Right ventricle myocardium superior (tissue), 1 donor: ENCODE results near the gene RELN. TPM values are rescaled to one million over a fixed set of nuclear protein-coding genes. Genes with fewer than 3 reads are reported as not detected.
"Not testable (repeated sequence)": the region's sequence is repeated elsewhere in the genome, so short reads cannot be mapped to it uniquely, and the experiment has no call there.

Experiments
- ATAC-seq: fragments of 200-7000 bp; cut with Tn5 transposase; one replicate; pipeline ENCODE4 v1.9.1; 2020; ENCODE audit warnings: mild to moderate bottlenecking; ENCODE audit not compliant: poor library complexity
- DNase-seq: peaks from one replicate; pipeline ENCODE4 v3.0.0-alpha.2; 2020
- intact Hi-C: fragments of 100-400 bp; cut with DNase I; formaldehyde crosslinking; loops from one replicate; pipeline ENCODE4 v1.11.2; 2022
- total RNA-seq: library from RNA; stranded (reverse); fragmentation: NEBNext Ultra II Directional; extraction: Animal tissue kit (Norgen Biotek cat#: 25700); gene quantifications from one replicate; pipeline ENCODE4 v1.2.1, GENCODE V29; 2021
- donor health status: DM: no; HTN: yes; CAD: no; lungs with severe emphysema.

Gene RELN
- total RNA-seq, 1 donor from 2014 or later: 0.56 TPM

GRCh38 chr7:103532955-103533354, 456.5 kb downstream of the RELN start:
- no peak for DNase-seq
- ATAC-seq: peak; percentile 91
- intact Hi-C loops: no loop called here

- no peak for DNase-seq
- intact Hi-C loops: loop anchor here (10.0 kb wide), 1 partner anchor 637 kb away; no protein-coding TSS in a partner anchor
- no peak for ATAC-seq
Observed at GRCh38 chr7:103528152-103528551, 461.3 kb downstream of the RELN start.

- intact Hi-C loops: loop anchor here (10.0 kb wide), 1 partner anchor 639 kb away; no protein-coding TSS in a partner anchor
- no peak for ATAC-seq
- DNase-seq: no peak
Observed at GRCh38 chr7:103525937-103526336, 463.5 kb downstream of the RELN start.

GRCh38 chr7:103524042-103524907, 465.2 kb downstream of the RELN start:
- intact Hi-C loops: loop anchor here (10.0 kb wide), 1 partner anchor 641 kb away; no protein-coding TSS in a partner anchor
- peak; percentile 71 for ATAC-seq
- DNase-seq: no peak

DNA sequence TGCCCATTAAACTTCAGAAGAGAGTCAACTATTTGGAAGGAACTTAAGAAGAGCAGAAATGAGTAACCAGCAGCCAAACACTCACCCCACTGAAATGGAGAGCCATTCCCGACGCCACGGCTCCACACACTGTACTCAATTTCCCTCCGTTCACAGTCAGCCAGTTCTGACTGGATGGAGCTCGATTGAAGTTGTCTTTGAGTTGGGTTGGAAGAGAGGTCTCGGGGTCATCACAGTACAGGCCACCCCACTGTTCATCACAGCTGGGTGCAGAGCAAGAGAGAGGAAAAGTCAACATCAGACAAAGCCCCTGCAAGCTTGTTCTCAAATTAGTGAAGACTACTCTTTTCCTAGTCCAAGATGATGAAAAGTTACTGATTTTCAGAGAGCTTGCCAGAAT, 467.5 kb downstream of the RELN start:
- DNase-seq (no peak), ATAC-seq (no peak)
- intact Hi-C loops: loop anchor here (10.0 kb wide), 1 partner anchor 643 kb away; no protein-coding TSS in a partner anchor

GRCh38 chr7:103504505-103505135, 484.8 kb downstream of the RELN start:
- DNase-seq: no peak
- intact Hi-C loops: no loop called here
- ATAC-seq: no peak

GRCh38 chr7:103501206-103501605, 488.3 kb downstream of the RELN start:
- no peak for DNase-seq
- no peak for ATAC-seq
- intact Hi-C loops: no loop called here

- intact Hi-C loops: no loop called here
- ATAC-seq: no peak
- DNase-seq: no peak
Observed at GRCh38 chr7:103499976-103500375, 489.5 kb downstream of the RELN start.

DNA sequence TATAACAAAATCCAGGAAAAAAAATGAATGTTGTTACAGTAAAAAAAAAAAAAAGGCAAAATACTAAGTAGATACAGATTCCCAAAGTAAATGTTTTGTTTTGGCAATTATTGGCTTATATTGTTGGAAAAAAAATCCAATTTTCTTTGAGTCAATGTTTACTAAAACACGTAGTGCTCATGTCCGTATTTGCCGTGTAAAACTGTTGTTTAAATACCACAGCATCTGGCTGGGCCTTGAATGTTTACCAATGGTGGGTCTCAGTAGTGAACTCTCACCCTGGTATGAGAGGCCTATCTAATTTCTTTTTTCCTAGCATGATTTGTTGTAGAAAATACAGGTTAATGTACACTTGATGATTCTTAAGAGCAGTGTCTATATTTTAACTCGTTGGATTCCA, 502.0 kb downstream of the RELN start:
- ATAC-seq: no peak
- intact Hi-C loops: no loop called here
- DNase-seq: no peak

DNA sequence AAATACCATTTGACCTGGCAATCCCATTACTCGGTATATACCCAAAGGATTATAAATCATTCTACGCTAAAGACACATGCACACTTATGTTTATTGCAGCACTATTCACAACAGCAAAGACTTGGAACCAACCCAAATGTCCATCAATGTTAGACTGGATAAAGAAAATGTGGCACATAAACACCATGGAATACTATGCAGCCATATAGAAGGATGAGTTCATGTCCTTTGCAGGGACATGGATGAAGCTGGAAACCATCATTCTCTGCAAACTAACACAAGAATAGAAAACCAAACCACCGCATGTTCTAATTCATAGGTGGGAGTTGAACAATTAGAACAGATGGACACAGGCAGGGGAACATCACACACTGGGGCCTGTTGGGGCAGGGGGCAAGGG, 502.6 kb downstream of the RELN start:
- ATAC-seq, intact Hi-C loops, DNase-seq: not testable (repeated sequence)

DNA sequence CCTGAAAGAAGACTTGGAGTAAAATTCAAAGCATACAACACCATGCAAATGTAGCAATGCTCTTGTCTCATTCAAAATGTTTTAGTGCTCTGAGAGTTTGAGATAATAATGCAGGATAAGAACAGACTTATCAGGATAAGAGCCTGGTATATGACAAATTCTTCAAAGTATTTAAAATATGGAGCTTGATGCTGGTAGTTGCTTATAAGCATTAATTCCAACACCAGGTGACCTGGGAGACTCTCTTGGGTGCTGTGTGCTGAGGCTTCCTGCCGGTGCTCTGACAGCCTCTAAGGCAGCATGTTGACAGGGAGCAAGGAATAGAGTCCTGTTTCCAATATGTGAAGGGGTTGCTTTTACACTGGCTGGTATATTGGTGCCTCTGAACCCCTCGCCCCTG, 508.7 kb downstream of the RELN start:
- DNase-seq: no peak
- intact Hi-C loops: no loop called here
- ATAC-seq: no peak

GRCh38 chr7:103474956-103475355, 514.5 kb downstream of the RELN start:
- DNase-seq (no peak), ATAC-seq (no peak)
- intact Hi-C loops: no loop called here

DNA sequence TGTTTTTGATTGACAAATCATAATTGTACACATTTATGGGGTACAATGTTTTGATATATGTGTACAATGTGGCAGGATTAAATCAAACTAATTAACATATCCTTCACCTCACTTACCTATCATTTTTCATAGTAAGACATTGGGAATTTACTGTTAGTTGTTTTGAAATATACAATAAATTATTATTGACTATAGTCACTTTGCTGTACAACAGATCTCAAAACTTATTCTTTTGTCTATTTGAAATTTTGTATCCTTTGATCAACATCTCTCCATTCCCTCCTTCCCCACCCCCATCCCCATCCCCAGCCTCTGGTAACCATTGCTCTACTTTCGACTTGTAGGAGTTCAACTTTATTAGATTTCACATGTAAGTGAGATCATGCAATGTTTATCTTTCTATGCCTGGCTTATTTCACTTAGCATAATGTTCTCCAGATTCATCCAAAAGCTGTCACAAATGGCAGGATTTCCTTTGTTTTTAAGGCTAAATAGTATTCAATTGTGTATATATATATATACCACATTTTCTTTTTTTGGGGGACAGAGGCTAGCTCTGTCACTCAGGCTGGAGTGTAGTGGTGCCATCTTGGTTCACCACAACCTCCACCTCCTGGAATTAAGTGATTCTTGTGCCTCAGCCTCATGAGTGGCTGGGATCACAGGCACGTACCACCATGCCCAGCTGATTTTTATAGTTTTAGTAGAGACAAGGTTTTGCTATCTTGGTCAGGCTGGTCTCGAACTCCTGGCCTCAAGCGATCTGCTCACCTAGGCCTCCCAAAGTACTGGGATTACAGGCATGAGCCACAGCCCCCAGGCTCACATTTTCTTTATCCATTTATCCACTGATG, 520.1 kb downstream of the RELN start:
- DNase-seq: no peak
- ATAC-seq: no peak
- intact Hi-C loops: no loop called here

DNA sequence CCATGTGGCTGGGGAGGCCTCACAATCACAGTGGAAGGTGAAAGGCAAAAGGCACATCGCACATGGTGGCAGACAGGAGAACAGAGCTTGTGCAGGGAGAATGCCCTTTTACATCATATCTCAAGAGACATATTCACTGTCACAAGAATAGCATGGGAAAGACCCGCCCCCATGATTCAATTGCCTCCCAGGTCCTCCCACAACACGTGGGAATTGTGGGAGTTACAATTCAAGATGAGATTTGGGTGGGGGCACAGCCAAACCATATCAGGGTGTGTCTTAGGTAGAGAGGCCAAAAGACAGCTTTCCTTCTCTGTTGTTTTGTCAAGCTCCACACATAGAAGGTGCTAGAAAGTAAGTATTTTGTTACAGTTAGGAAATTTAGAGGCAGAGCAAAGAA, 522.6 kb downstream of the RELN start:
- intact Hi-C loops: no loop called here
- DNase-seq: no peak
- ATAC-seq: no peak

GRCh38 chr7:103462358-103462757, 527.1 kb downstream of the RELN start:
- ATAC-seq (no peak), DNase-seq (no peak)
- intact Hi-C loops: no loop called here

DNA sequence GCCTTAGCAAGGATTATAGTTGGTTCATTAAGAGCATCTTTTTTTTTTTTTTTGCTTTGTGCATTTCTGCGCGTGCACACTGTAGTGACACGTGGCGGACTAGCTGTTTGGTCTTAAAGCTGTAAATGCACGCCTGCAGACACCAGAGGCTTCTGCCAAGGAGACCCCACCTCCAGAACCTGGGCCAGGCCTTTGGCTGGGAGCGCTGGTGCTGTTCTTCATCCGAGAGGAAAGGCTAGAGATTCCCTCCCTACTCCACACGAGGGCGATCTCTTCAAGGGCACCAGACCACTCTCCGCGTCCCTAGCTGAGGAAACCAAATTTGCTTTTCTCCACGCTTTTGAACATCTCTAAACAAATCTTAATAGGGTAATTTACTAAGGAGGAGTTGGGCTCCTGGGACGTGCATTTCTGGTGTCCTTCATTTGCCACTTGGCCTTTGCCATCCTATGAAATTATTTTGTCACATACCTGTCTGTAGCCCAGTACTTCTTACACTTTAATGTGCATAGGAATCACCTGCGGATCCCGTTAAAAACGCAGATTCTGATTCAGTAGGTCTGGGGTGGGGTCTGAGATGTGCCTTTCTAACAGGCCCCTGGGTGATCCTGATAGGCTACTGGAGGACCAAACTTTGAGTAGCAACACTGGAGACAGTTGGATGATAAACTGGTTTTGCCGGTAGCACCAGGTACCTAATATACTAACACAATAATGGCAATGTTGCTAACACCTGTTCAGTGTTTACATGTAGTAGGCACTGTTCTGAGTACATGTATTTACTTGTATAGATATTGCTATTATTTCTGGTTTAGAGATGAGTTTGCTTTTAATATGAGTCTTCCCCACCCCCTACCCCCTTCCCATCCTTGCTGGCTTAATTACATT, 542.1 kb downstream of the RELN start:
- intact Hi-C loops: no loop called here
- DNase-seq (no peak), ATAC-seq (no peak)

DNA sequence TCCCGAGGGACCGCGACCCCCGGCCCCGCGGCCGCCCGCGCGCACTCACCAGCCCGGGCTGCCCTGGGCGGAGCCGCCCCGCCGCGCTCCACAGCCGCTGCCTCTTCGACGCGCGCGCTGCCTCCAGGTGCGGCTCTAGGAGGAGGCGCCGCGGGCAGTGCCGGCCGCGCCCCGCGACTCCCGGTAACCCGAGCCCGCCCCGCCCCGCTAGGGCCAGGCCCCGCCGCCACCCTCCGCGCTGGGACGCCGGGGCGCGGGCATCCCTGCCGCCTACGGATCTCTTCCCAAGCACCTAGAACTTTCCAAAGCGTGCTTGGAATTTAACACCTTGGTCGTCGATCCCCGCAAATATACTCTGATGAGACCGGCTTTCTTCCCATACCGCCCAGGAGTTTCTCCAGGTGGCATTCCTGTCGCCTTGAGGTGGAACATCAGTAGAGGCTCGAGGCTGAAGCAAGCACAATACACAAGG, 543.4 kb downstream of the RELN start, which contains the start of gene SLC26A5:
Gene SLC26A5, minus strand, starts transcription at position 159 of the 472 bp plus-strand sequence. CDS start 24,693 bp downstream, outside the sequence.
- intact Hi-C loops: no loop called here
- no peak for DNase-seq
- ATAC-seq: peak; percentile 49
